Parathyroid adenoma (tissue), 2 donors: Measurements from ENCODE around the gene FZR1.

Experiments used
- H2AFZ ChIP-seq: fragments of 300-600 bp; sonication (generic); one replicate; pipeline ENCODE4 v1.7.0; 2017; ENCODE audit warnings: antibody characterized with exemption, mild to moderate bottlenecking
- H3K27ac ChIP-seq: fragments of 300-600 bp; sonication (generic); one replicate; pipeline ENCODE4 v1.7.0; 2017
- H3K27me3 ChIP-seq: fragments of 300-600 bp; sonication (generic); one replicate; pipeline ENCODE4 v1.7.0; 2017; ENCODE audit warnings: low read length; ENCODE audit not compliant: control insufficient read depth, insufficient read depth
- H3K36me3 ChIP-seq: fragments of 300-600 bp; sonication (generic); one replicate; pipeline ENCODE4 v1.7.0; 2017; ENCODE audit warnings: low read length; ENCODE audit not compliant: control insufficient read depth, insufficient read depth
- H3K4me1 ChIP-seq: fragments of 300-600 bp; sonication (generic); one replicate; pipeline ENCODE4 v1.7.0; 2017; ENCODE audit warnings: control low read depth
- H3K4me2 ChIP-seq: fragments of 300-600 bp; sonication (generic); one replicate; pipeline ENCODE4 v1.7.0; 2017; ENCODE audit warnings: low read length
- H3K4me3 ChIP-seq: fragments of 300-600 bp; sonication (generic); one replicate; pipeline ENCODE4 v1.7.0; 2017; ENCODE audit warnings: low read depth, low read length
- H3K79me2 ChIP-seq: fragments of 300-600 bp; sonication (generic); one replicate; pipeline ENCODE4 v1.7.0; 2017; ENCODE audit warnings: control low read depth
- H3K9ac ChIP-seq: fragments of 300-600 bp; sonication (generic); one replicate; pipeline ENCODE4 v1.7.0; 2017; ENCODE audit warnings: mild to moderate bottlenecking
- H3K9me3 ChIP-seq: fragments of 300-600 bp; sonication (generic); one replicate; pipeline ENCODE4 v1.7.0; 2017; ENCODE audit warnings: low read length; ENCODE audit not compliant: control insufficient read depth
- TF ChIP-seq, protein P1 (sequence below): fragments of 300-600 bp; sonication (generic); IDR thresholded peaks from one replicate; pipeline ENCODE4 v1.7.0; 2017; ENCODE audit warnings: antibody characterized with exemption, mild to moderate bottlenecking
- donor health status: primary hyperparathyroidism.

FZR1 gene

DNA sequence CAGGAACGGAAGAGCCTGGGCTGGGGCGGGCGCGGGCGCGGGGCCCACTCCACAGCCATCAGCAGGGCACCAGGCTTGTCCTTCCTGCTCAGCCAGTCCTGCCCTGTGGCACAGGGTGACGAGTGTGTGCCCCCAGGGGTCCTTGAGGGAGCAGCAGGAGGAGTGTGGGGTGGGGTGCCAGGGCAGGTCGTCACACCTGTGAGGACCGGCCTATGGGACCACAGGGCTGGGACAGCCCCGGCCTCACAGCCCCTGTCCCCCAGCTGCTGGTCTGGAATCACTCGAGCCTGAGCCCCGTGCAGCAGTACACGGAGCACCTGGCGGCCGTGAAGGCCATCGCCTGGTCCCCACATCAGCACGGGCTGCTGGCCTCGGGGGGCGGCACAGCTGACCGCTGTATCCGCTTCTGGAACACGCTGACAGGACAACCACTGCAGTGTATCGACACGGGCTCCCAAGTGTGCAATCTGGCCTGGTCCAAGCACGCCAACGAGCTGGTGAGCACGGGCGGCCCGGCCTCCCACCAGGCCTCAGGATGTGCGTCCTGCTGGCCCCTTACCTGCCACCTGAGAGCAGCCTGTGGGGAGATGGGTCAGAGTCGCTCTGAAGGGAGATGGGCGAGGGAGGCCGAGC lies 26.2 kb downstream of the FZR1 start:
- H3K36me3 ChIP-seq, result no peaks in the 10 kb centered on the region

DNA sequence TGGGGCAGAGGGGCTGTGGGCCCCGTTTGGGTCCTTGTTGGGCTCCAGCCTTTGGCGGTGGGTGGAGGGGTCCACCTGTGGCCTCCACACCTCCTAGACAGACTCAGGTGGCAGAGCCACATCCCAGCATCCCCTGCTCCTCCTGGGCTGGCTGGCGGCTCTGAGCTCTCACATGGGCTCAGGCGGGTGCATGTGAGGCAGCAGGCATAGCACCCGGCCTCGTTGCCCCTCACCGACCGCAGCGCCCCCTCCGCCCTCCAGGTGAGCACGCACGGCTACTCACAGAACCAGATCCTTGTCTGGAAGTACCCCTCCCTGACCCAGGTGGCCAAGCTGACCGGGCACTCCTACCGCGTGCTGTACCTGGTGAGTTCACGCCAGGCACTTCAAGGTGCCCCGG lies 26.9 kb downstream of the FZR1 start:
- H2AFZ ChIP-seq, result no peak overlapping the region
- no peak overlapping the region for H3K27ac ChIP-seq
- no peaks in the 10 kb centered on the region for H3K36me3 ChIP-seq
- no peaks in the 10 kb centered on the region for H3K27me3 ChIP-seq
- no peak overlapping the region for H3K4me3 ChIP-seq
- no peaks in the 10 kb centered on the region for H3K9me3 ChIP-seq
- no peak overlapping the region for H3K4me2 ChIP-seq
- TF ChIP-seq, protein P1, sequence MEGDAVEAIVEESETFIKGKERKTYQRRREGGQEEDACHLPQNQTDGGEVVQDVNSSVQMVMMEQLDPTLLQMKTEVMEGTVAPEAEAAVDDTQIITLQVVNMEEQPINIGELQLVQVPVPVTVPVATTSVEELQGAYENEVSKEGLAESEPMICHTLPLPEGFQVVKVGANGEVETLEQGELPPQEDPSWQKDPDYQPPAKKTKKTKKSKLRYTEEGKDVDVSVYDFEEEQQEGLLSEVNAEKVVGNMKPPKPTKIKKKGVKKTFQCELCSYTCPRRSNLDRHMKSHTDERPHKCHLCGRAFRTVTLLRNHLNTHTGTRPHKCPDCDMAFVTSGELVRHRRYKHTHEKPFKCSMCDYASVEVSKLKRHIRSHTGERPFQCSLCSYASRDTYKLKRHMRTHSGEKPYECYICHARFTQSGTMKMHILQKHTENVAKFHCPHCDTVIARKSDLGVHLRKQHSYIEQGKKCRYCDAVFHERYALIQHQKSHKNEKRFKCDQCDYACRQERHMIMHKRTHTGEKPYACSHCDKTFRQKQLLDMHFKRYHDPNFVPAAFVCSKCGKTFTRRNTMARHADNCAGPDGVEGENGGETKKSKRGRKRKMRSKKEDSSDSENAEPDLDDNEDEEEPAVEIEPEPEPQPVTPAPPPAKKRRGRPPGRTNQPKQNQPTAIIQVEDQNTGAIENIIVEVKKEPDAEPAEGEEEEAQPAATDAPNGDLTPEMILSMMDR, result no peak
- H3K4me1 ChIP-seq, result no peaks in the 10 kb centered on the region
- H3K79me2 ChIP-seq, result no peaks in the 10 kb centered on the region
- no peak overlapping the region for H3K9ac ChIP-seq

More for the DNA sequence above, 26.2 kb downstream of the FZR1 start:
- no peaks in the 10 kb centered on the region for H3K9me3 ChIP-seq
- no peaks in the 10 kb centered on the region for H3K4me1 ChIP-seq
- no peak overlapping the region for H3K27ac ChIP-seq
- H3K4me3 ChIP-seq, result no peak overlapping the region
- no peaks in the 10 kb centered on the region for H3K79me2 ChIP-seq
- H3K27me3 ChIP-seq, result no peaks in the 10 kb centered on the region
- H2AFZ ChIP-seq, result no peak overlapping the region
- TF ChIP-seq, protein P1, result no peak
- H3K9ac ChIP-seq, result no peak overlapping the region
- H3K4me2 ChIP-seq, result no peak overlapping the region

DNA sequence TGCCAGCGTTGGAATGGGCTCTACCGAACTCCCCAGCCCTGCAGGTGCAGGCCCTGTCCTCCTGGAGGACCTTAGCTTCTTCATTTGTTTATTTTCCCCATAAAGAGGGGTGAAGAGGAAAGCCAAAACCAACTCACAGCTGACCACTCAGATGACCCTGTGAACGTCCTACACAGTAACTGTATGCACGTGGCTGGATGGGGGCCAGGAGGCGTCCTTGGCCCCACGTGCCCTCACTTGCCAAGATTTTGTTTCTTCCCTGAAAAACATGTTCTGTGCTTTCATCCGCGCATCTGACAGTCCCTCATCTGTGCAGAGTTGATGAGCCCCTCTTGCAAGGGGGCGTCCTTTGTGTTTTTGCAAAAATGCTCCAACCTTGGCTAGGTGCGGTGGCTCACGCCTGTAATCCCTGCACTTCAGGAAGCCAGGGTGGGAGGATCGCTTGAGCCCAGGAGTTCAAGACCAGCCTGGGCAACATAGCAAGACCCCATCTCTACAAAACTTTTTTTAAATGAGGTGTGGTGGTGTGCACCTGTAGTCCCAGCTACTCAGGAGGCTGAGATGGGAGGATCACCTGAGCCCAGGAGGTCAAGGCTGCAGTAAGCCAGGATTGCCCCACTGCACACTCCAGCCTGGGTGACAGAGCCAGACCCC lies 27.6 kb downstream of the FZR1 start:
- Histone ChIP-seq H3K4me2 (no peak overlapping the region), H3K9me3 (no peaks in the 10 kb centered on the region), H3K4me3 (no peak overlapping the region), H2AFZ (no peak overlapping the region), H3K79me2 (no peaks in the 10 kb centered on the region), H3K27me3 (no peaks in the 10 kb centered on the region), H3K4me1 (no peaks in the 10 kb centered on the region), H3K27ac (no peak overlapping the region), H3K36me3 (no peaks in the 10 kb centered on the region), H3K9ac (no peak overlapping the region)
- TF ChIP-seq, protein P1, result no peak

DNA sequence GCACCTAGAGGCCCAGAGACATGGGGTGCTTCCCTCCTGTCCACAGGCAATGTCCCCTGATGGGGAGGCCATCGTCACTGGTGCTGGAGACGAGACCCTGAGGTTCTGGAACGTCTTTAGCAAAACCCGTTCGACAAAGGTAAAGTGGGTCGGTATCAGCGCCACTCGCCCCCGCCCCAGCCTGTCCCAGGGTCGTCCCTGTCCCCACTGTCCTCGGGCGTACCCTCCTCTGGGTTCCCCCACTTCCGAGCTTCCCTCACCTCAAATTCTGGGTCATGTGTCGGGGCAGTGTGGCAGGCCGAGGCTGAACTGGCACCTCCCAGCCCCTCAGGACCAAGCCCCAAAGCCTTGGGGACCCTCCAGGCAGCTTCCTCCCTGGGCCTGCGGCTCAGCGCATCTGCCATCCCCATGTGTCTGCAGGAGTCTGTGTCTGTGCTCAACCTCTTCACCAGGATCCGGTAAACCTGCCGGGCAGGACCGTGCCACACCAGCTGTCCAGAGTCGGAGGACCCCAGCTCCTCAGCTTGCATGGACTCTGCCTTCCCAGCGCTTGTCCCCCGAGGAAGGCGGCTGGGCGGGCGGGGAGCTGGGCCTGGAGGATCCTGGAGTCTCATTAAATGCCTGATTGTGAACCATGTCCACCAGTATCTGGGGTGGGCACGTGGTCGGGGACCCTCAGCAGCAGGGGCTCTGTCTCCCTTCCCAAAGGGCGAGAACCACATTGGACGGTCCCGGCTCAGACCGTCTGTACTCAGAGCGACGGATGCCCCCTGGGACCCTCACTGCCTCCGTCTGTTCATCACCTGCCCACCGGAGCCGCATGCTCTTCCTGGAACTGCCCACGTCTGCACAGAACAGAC lies 28.5 kb downstream of the FZR1 start:
- no peaks in the 10 kb centered on the region for H3K79me2 ChIP-seq
- no peak overlapping the region for H2AFZ ChIP-seq
- no peaks in the 10 kb centered on the region for H3K9me3 ChIP-seq
- no peak overlapping the region for H3K27ac ChIP-seq
- no peaks in the 10 kb centered on the region for H3K4me1 ChIP-seq
- H3K4me3 ChIP-seq, result no peak overlapping the region
- H3K36me3 ChIP-seq, result no peaks in the 10 kb centered on the region
- no peak overlapping the region for H3K4me2 ChIP-seq
- TF ChIP-seq, protein P1, result no peak
- no peaks in the 10 kb centered on the region for H3K27me3 ChIP-seq
- no peak overlapping the region for H3K9ac ChIP-seq
